ENCODE data around the gene CIROP.

CIROP gene

GRCh38 chr14:23095196-23096108, 9.3 kb downstream of the CIROP start, which contains the start of gene C14orf119:
Gene C14orf119 (plus strand): TSS chr14:23095505. CDS start chr14:23097659, 2,154 bp downstream.
- no peaks in the 10 kb centered on the region for H4K20me1 ChIP-seq (ENCODE audit: insufficient read depth, low read length)
- peaks cover 30% of the 10 kb centered on the region for H3K79me2 ChIP-seq (ENCODE audit: insufficient read depth, low read length)
- H3K36me3 ChIP-seq (ENCODE audit: insufficient read depth, low read length), result peaks cover 59% of the 10 kb centered on the region
- H3K9ac ChIP-seq (ENCODE audit: low read length), result peak within 1 kb of the TSS; percentile 83
- TF ChIP-seq CTCF (IDR thresholded peaks at IDR 0.05; ENCODE audit: low read length) (no peak), EZH2 (IDR thresholded peaks at IDR 0.05; ENCODE audit: borderline replicate concordance, low read length) (no peak)
- H3F3A ChIP-seq (ENCODE audit: insufficient read depth, low read length), result no peaks in the 10 kb centered on the region
- H3K9me3 ChIP-seq (ENCODE audit: low read length), result no peaks in the 10 kb centered on the region
- peak within 1 kb of the TSS; percentile 93 for H3K4me2 ChIP-seq (ENCODE audit: low read length)
- H2AFZ ChIP-seq (ENCODE audit: low read length), result no peak within 1 kb of the TSS
- H3K4me1 ChIP-seq (ENCODE audit: insufficient read depth, low read length, severe bottlenecking), result peaks cover 25% of the 10 kb centered on the region
- H3K9me2 ChIP-seq (ENCODE audit: low read depth, low read length), result no peaks in the 10 kb centered on the region
- H3K27me3 ChIP-seq (ENCODE audit: insufficient read depth, low read length), result no peaks in the 10 kb centered on the region
- peak within 1 kb of the TSS; percentile 73 for H3K4me3 ChIP-seq (ENCODE audit: low read depth, low read length, poor library complexity, severe bottlenecking)
- peak within 1 kb of the TSS; percentile 77 for H3K27ac ChIP-seq (ENCODE audit: low read depth, low read length, poor library complexity, severe bottlenecking)

GRCh38 chr14:23094666-23095195, 10.1 kb downstream of the CIROP start, which contains the start of gene ACIN1:
Gene ACIN1 (minus strand): TSS chr14:23095136. CDS start chr14:23095112, 24 bp downstream.
- peaks cover 30% of the 10 kb centered on the region for H3K79me2 ChIP-seq (ENCODE audit: insufficient read depth, low read length)
- no peaks in the 10 kb centered on the region for H4K20me1 ChIP-seq (ENCODE audit: insufficient read depth, low read length)
- peak within 1 kb of the TSS; percentile 77 for H3K27ac ChIP-seq (ENCODE audit: low read depth, low read length, poor library complexity, severe bottlenecking)
- H3K27me3 ChIP-seq (ENCODE audit: insufficient read depth, low read length), result no peaks in the 10 kb centered on the region
- no peaks in the 10 kb centered on the region for H3F3A ChIP-seq (ENCODE audit: insufficient read depth, low read length)
- H3K36me3 ChIP-seq (ENCODE audit: insufficient read depth, low read length), result peaks cover 66% of the 10 kb centered on the region
- no peak for TF ChIP-seq CTCF (IDR thresholded peaks at IDR 0.05; ENCODE audit: low read length)
- TF ChIP-seq EZH2 (IDR thresholded peaks at IDR 0.05; ENCODE audit: borderline replicate concordance, low read length), result no peak
- H3K9ac ChIP-seq (ENCODE audit: low read length), result peak within 1 kb of the TSS; percentile 83
- peak within 1 kb of the TSS; percentile 73 for H3K4me3 ChIP-seq (ENCODE audit: low read depth, low read length, poor library complexity, severe bottlenecking)
- H3K4me1 ChIP-seq (ENCODE audit: insufficient read depth, low read length, severe bottlenecking), result peaks cover 25% of the 10 kb centered on the region
- H3K4me2 ChIP-seq (ENCODE audit: low read length), result peak within 1 kb of the TSS; percentile 93
- no peaks in the 10 kb centered on the region for H3K9me2 ChIP-seq (ENCODE audit: low read depth, low read length)
- no peaks in the 10 kb centered on the region for H3K9me3 ChIP-seq (ENCODE audit: low read length)
- no peak within 1 kb of the TSS for H2AFZ ChIP-seq (ENCODE audit: low read length)

- no peaks in the 10 kb centered on the region for H3K27me3 ChIP-seq (ENCODE audit: insufficient read depth, low read length)
- peak overlapping the region; percentile 73 for H3K4me3 ChIP-seq (ENCODE audit: low read depth, low read length, poor library complexity, severe bottlenecking)
- H3F3A ChIP-seq (ENCODE audit: insufficient read depth, low read length), result no peaks in the 10 kb centered on the region
- H3K36me3 ChIP-seq (ENCODE audit: insufficient read depth, low read length), result peaks cover 69% of the 10 kb centered on the region
- H3K27ac ChIP-seq (ENCODE audit: low read depth, low read length, poor library complexity, severe bottlenecking), result peak overlapping the region; percentile 77
- no peaks in the 10 kb centered on the region for H3K9me2 ChIP-seq (ENCODE audit: low read depth, low read length)
- H3K4me1 ChIP-seq (ENCODE audit: insufficient read depth, low read length, severe bottlenecking), result peaks cover 25% of the 10 kb centered on the region
- H3K9ac ChIP-seq (ENCODE audit: low read length), result peak overlapping the region; percentile 83
- no peaks in the 10 kb centered on the region for H3K9me3 ChIP-seq (ENCODE audit: low read length)
- peaks cover 30% of the 10 kb centered on the region for H3K79me2 ChIP-seq (ENCODE audit: insufficient read depth, low read length)
- peak; percentile 59 for TF ChIP-seq CTCF (IDR thresholded peaks at IDR 0.05; ENCODE audit: low read length)
- no peak for TF ChIP-seq EZH2 (IDR thresholded peaks at IDR 0.05; ENCODE audit: borderline replicate concordance, low read length)
- no peak overlapping the region for H2AFZ ChIP-seq (ENCODE audit: low read length)
- no peaks in the 10 kb centered on the region for H4K20me1 ChIP-seq (ENCODE audit: insufficient read depth, low read length)
- H3K4me2 ChIP-seq (ENCODE audit: low read length), result peak overlapping the region; percentile 93
These were observed 10.7 kb downstream of the CIROP start for GRCh38 chr14:23093991-23094665.

Data from OCI-LY1 (cell line).